ENCODE results near the gene CLIP4.

Gene CLIP4, protein sequence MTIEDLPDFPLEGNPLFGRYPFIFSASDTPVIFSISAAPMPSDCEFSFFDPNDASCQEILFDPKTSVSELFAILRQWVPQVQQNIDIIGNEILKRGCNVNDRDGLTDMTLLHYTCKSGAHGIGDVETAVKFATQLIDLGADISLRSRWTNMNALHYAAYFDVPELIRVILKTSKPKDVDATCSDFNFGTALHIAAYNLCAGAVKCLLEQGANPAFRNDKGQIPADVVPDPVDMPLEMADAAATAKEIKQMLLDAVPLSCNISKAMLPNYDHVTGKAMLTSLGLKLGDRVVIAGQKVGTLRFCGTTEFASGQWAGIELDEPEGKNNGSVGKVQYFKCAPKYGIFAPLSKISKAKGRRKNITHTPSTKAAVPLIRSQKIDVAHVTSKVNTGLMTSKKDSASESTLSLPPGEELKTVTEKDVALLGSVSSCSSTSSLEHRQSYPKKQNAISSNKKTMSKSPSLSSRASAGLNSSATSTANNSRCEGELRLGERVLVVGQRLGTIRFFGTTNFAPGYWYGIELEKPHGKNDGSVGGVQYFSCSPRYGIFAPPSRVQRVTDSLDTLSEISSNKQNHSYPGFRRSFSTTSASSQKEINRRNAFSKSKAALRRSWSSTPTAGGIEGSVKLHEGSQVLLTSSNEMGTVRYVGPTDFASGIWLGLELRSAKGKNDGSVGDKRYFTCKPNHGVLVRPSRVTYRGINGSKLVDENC

DNA sequence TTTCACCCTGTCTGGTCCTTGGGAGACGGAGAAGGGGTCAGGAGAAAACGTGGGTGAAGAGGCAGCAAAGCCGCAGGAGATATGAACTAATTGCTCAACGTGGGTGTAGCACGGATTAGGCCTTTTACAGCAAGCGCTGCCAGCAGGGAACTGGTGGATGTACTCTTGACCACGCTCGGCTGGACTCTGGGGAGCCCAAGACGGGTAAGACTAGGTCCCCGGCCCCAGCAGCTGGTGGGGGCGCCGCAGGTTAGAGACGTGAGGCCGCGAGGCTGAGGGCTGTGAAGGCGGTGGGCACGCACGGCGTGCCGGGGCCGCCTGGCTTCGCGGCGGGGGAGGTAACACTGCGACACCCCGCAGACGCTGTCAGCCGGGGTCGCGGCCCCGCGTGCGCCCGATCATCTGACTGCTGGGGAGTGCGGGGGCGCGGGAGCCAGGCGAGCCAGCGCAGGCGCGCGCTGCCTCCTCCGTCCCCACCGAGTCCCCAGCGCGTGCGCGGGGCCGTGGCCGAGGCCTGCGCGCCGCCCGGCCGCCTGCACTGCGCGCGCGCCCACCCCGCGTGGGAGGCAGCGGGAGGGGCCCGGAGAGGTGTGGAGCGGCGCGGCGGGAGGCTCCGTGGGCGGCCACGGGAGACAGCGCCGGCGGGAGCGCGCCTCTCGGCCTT lies at the start of gene CLIP4:
TSS of gene CLIP4 (plus strand) at position 470 of the 664 bp plus-strand sequence. CDS start 5,974 bp downstream, outside the sequence.
- no peak within 1 kb of the TSS for H2AFZ ChIP-seq (ENCODE audit: low read length)
- no peaks in the 10 kb centered on the region for H3K79me2 ChIP-seq (ENCODE audit: insufficient read depth, low read length)
- no peaks in the 10 kb centered on the region for H3K9me3 ChIP-seq (ENCODE audit: low read length)
- H4K20me1 ChIP-seq (ENCODE audit: insufficient read depth, low read length): no peaks in the 10 kb centered on the region
- no peak within 1 kb of the TSS for H3K4me2 ChIP-seq (ENCODE audit: low read length)
- no peaks in the 10 kb centered on the region for H3K27me3 ChIP-seq (ENCODE audit: insufficient read depth, low read length)
- no peak within 1 kb of the TSS for H3K4me3 ChIP-seq (ENCODE audit: low read depth, low read length, poor library complexity, severe bottlenecking)
- no peak within 1 kb of the TSS for H3K9ac ChIP-seq (ENCODE audit: low read length)
- H3F3A ChIP-seq (ENCODE audit: insufficient read depth, low read length): no peaks in the 10 kb centered on the region
- H3K9me2 ChIP-seq (ENCODE audit: low read depth, low read length): no peaks in the 10 kb centered on the region
- TF ChIP-seq, protein P1, sequence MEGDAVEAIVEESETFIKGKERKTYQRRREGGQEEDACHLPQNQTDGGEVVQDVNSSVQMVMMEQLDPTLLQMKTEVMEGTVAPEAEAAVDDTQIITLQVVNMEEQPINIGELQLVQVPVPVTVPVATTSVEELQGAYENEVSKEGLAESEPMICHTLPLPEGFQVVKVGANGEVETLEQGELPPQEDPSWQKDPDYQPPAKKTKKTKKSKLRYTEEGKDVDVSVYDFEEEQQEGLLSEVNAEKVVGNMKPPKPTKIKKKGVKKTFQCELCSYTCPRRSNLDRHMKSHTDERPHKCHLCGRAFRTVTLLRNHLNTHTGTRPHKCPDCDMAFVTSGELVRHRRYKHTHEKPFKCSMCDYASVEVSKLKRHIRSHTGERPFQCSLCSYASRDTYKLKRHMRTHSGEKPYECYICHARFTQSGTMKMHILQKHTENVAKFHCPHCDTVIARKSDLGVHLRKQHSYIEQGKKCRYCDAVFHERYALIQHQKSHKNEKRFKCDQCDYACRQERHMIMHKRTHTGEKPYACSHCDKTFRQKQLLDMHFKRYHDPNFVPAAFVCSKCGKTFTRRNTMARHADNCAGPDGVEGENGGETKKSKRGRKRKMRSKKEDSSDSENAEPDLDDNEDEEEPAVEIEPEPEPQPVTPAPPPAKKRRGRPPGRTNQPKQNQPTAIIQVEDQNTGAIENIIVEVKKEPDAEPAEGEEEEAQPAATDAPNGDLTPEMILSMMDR (IDR thresholded peaks at IDR 0.05; ENCODE audit: low read length): no peak
- no peak for TF ChIP-seq EZH2 (IDR thresholded peaks at IDR 0.05; ENCODE audit: borderline replicate concordance, low read length)
- no peaks in the 10 kb centered on the region for H3K4me1 ChIP-seq (ENCODE audit: insufficient read depth, low read length, severe bottlenecking)
- no peak within 1 kb of the TSS for H3K27ac ChIP-seq (ENCODE audit: low read depth, low read length, poor library complexity, severe bottlenecking)
- H3K36me3 ChIP-seq (ENCODE audit: insufficient read depth, low read length): no peaks in the 10 kb centered on the region

DNA sequence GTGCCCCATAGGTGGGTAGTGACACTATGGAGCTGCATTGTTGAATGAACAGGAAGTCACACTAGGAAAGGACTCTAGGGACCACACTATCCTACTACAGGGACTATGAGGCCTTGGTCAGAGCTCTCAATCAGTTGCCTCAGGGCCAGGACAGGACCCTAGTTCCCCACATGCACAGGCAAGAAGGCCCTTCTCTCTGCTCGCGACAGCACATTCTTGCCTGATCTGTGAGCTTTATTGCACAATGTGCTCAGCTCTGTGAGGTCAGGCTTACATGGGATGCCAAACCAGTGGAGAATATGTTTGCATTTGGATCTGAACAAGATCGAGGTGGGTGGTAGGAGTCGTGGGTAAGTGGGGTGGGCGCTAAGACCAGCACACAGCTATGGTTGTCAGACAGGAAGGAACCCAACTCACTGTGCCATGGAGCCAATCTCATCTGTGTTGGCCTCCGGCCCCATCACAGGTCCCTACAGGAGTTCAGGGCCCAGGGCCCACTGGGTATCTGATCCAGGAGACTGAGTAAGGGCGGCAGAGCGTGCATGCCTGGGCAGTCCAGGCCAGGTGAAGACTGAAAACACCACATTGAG lies 48.8 kb upstream of the CLIP4 start:
- H3K9me3 ChIP-seq (ENCODE audit: low read length): no peaks in the 10 kb centered on the region
- H3K4me2 ChIP-seq (ENCODE audit: low read length): no peak overlapping the region
- no peaks in the 10 kb centered on the region for H4K20me1 ChIP-seq (ENCODE audit: insufficient read depth, low read length)
- H3K9ac ChIP-seq (ENCODE audit: low read length): no peak overlapping the region
- H3K79me2 ChIP-seq (ENCODE audit: insufficient read depth, low read length): no peaks in the 10 kb centered on the region
- no peaks in the 10 kb centered on the region for H3K36me3 ChIP-seq (ENCODE audit: insufficient read depth, low read length)
- no peak overlapping the region for H3K27ac ChIP-seq (ENCODE audit: low read depth, low read length, poor library complexity, severe bottlenecking)
- no peaks in the 10 kb centered on the region for H3K27me3 ChIP-seq (ENCODE audit: insufficient read depth, low read length)
- no peaks in the 10 kb centered on the region for H3K4me1 ChIP-seq (ENCODE audit: insufficient read depth, low read length, severe bottlenecking)
- no peaks in the 10 kb centered on the region for H3K9me2 ChIP-seq (ENCODE audit: low read depth, low read length)
- no peak overlapping the region for H2AFZ ChIP-seq (ENCODE audit: low read length)
- no peaks in the 10 kb centered on the region for H3F3A ChIP-seq (ENCODE audit: insufficient read depth, low read length)
- TF ChIP-seq, protein P1 (IDR thresholded peaks at IDR 0.05; ENCODE audit: low read length): no peak
- no peak for TF ChIP-seq EZH2 (IDR thresholded peaks at IDR 0.05; ENCODE audit: borderline replicate concordance, low read length)
- no peak overlapping the region for H3K4me3 ChIP-seq (ENCODE audit: low read depth, low read length, poor library complexity, severe bottlenecking)

DNA sequence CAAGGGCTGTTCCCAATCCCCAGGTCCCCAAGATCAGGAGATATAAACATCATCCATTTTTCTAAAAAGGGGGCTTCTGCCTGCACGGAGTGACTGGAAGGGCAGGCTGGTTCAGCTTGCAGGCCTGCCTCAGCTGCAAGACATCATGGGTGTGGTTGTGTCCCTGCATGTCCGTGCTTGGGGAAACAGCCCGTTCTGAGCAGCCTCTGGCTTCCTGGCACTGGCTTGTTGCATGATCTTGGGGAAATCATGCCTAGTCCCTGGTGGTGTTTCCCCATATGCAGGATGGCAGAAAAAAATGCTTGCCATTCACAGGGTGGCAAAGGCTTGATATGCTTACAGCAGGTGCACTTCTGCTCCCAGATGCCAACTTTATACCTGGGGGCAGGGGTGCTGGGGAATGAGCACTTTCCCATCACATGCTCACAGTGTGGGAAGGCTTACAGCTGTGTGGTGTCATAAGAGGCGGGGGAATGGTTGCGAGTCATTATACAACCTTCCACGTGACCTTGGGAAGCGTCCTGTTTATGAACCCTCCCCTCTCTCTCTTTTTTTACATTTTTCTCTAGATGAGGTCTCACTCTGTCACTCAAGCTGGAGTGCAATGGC lies 48.1 kb upstream of the CLIP4 start:
- Histone ChIP-seq H3K9ac (ENCODE audit: low read length) (no peak overlapping the region), H3K9me3 (ENCODE audit: low read length) (no peaks in the 10 kb centered on the region), H3K79me2 (ENCODE audit: insufficient read depth, low read length) (no peaks in the 10 kb centered on the region), H3K4me1 (ENCODE audit: insufficient read depth, low read length, severe bottlenecking) (no peaks in the 10 kb centered on the region), H2AFZ (ENCODE audit: low read length) (no peak overlapping the region), H3K4me3 (ENCODE audit: low read depth, low read length, poor library complexity, severe bottlenecking) (no peak overlapping the region), H3K27ac (ENCODE audit: low read depth, low read length, poor library complexity, severe bottlenecking) (no peak overlapping the region), H3K9me2 (ENCODE audit: low read depth, low read length) (no peaks in the 10 kb centered on the region), H3K27me3 (ENCODE audit: insufficient read depth, low read length) (no peaks in the 10 kb centered on the region), H3K4me2 (ENCODE audit: low read length) (no peak overlapping the region), H4K20me1 (ENCODE audit: insufficient read depth, low read length) (no peaks in the 10 kb centered on the region), H3F3A (ENCODE audit: insufficient read depth, low read length) (no peaks in the 10 kb centered on the region), H3K36me3 (ENCODE audit: insufficient read depth, low read length) (no peaks in the 10 kb centered on the region)
- TF ChIP-seq, protein P1 (IDR thresholded peaks at IDR 0.05; ENCODE audit: low read length): no peak
